IPS-NIHi11 (cell line): ENCODE data around the gene VWA5A.
A peak's percentile ranks its signal among the peaks of the same experiment; 100 is the strongest.

Experiments
- DNase-seq: peaks from one replicate; pipeline ENCODE4 v3.0.0; 2012; ENCODE audit warnings: mixed read lengths, low spot score

Gene VWA5A

GRCh38 chr11:124170801-124171586 is 55.7 kb downstream of the VWA5A start:
- DNase-seq: no peak

- no peak for DNase-seq
Measured at GRCh38 chr11:124172101-124172500, 56.9 kb downstream of the VWA5A start.

GRCh38 chr11:124172599-124172998 is 57.3 kb downstream of the VWA5A start:
- DNase-seq: no peak

- peak; percentile 44 for DNase-seq
Measured at GRCh38 chr11:124174001-124174583, 58.8 kb downstream of the VWA5A start.

- no peak for DNase-seq
Measured at GRCh38 chr11:124176925-124177715, 61.9 kb downstream of the VWA5A start.

DNA sequence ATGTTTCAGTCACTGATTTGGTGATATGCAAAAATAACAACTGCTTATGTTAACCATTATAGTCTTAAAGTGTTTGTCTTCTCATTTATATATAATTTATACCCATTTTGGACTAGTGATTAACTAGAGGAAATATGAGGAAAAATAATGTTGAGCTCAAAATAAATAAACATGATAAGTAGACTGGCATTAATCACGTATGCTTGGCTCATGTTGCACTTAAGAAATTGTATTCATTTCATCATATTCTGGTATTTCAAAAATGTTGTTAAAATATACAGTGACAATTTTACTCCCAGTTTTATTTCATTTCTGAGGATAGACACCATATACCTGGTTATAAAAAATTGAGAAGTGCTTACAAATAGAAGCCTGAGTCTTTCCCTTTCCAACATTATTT is 64.1 kb downstream of the VWA5A start:
- DNase-seq: no peak

GRCh38 chr11:124183068-124183467 is 67.8 kb downstream of the VWA5A start, which contains the start of gene OR10D3:
TSS of gene OR10D3 (plus strand) at chr11:124183345. CDS start at chr11:124185270, 1,925 bp downstream.
- no peak for DNase-seq

DNA sequence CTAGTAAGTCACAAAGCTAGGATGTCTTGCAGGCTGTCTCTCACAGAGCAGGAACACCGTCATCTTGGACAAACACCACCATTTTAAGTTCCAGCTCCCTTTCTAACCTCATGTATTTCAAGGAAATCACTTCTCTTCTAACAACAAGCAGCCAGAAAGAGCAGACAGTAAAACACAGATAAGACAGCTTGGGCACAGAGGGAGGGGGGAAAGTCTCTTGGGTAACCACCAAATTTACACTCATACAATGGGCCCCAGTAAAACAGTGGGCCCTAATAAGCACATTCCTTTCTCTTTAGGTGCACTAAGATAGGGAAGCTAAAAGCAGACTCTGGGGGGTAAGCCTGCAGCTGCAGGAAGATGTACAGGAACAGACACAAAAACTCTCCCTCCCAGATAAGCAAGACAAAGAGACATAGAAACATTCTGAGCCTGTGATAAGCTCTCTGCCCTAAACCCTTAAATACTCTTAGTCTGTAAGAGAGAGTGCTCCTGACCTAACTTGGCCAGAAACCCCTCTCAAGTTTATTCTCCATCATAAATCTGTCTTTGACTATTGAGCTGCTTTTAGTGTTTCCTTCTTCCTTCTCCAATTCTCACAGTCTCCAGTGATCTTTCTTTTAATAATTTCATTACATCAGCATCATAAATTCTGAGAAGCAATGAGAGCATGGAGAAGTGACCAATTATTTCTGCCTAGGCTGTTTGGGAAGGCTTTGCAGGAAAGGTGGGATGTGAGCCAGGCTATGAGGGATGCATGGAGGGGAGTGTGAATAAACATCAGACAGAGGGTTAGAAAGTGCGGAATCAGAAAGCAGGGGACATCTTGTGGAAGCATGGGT is 75.3 kb downstream of the VWA5A start:
- DNase-seq: no peak

- DNase-seq: no peak
Measured at GRCh38 chr11:124193221-124194010, 78.2 kb downstream of the VWA5A start.

- DNase-seq: no peak
Measured at GRCh38 chr11:124194293-124195188, 79.3 kb downstream of the VWA5A start.

- peak; percentile 57 for DNase-seq
Measured at GRCh38 chr11:124195189-124195734, 80.0 kb downstream of the VWA5A start.
